ENCODE data around the gene STXBP2.

STXBP2 gene

GRCh38 chr19:7685546-7686445 is 48.9 kb downstream of the STXBP2 start:
- H3K4me2 ChIP-seq (ENCODE audit: low read length) = no peak overlapping the region
- H3K27ac ChIP-seq (ENCODE audit: low read length) = no peak overlapping the region
- H2AFZ ChIP-seq (ENCODE audit: low read depth, low read length) = no peak overlapping the region
- no peak overlapping the region for H3K4me3 ChIP-seq (ENCODE audit: low read length)
- no peaks in the 10 kb centered on the region for H3K27me3 ChIP-seq (ENCODE audit: low read depth, low read length)
- H3K9me3 ChIP-seq (ENCODE audit: insufficient read depth, low read length) = no peaks in the 10 kb centered on the region
- no peak overlapping the region for H3K9ac ChIP-seq (ENCODE audit: low read length)
- H4K20me1 ChIP-seq (ENCODE audit: insufficient read depth, low read length) = no peaks in the 10 kb centered on the region
- H3K36me3 ChIP-seq (replicated peaks; ENCODE audit: low read depth, low read length) = peaks cover 13% of the 10 kb centered on the region
- peaks cover 8% of the 10 kb centered on the region for H3K4me1 ChIP-seq (ENCODE audit: low read length)
- no peak for TF ChIP-seq EZH2phosphoT487 (IDR thresholded peaks at IDR 0.05; ENCODE audit: low read depth)
- no peak for TF ChIP-seq CTCF (IDR thresholded peaks at IDR 0.05; ENCODE audit: low read depth, low read length)
- H3K79me2 ChIP-seq (ENCODE audit: low read length) = peaks cover 14% of the 10 kb centered on the region

GRCh38 chr19:7687177-7687576 is 50.3 kb downstream of the STXBP2 start:
- Histone ChIP-seq H3K4me2 (ENCODE audit: low read length) (no peak overlapping the region), H3K27ac (ENCODE audit: low read length) (no peak overlapping the region), H3K4me1 (ENCODE audit: low read length) (no peaks in the 10 kb centered on the region), H3K79me2 (ENCODE audit: low read length) (peaks cover under 1% of the 10 kb centered on the region; the same call in 1 of the 2 replicates), H3K9me3 (ENCODE audit: insufficient read depth, low read length) (no peaks in the 10 kb centered on the region), H3K36me3 (replicated peaks; ENCODE audit: low read depth, low read length) (peaks cover 11% of the 10 kb centered on the region), H3K4me3 (ENCODE audit: low read length) (no peak overlapping the region), H3K27me3 (ENCODE audit: low read depth, low read length) (0 out of 2 replicates have a peak, but pooled peaks cover 6% of the 10 kb centered on the region), H3K9ac (ENCODE audit: low read length) (no peak overlapping the region), H4K20me1 (ENCODE audit: insufficient read depth, low read length) (no peaks in the 10 kb centered on the region), H2AFZ (ENCODE audit: low read depth, low read length) (no peak overlapping the region)
- TF ChIP-seq EZH2phosphoT487 (IDR thresholded peaks at IDR 0.05; ENCODE audit: low read depth) (no peak), CTCF (IDR thresholded peaks at IDR 0.05; ENCODE audit: low read depth, low read length) (no peak)

GRCh38 chr19:7689165-7689564 is 52.3 kb downstream of the STXBP2 start:
- TF ChIP-seq CTCF (IDR thresholded peaks at IDR 0.05; ENCODE audit: low read depth, low read length) = no peak
- no peak for TF ChIP-seq EZH2phosphoT487 (IDR thresholded peaks at IDR 0.05; ENCODE audit: low read depth)
- Histone ChIP-seq H3K4me1 (ENCODE audit: low read length) (peaks cover 2% of the 10 kb centered on the region), H2AFZ (ENCODE audit: low read depth, low read length) (no peak overlapping the region), H3K9me3 (ENCODE audit: insufficient read depth, low read length) (no peaks in the 10 kb centered on the region), H3K9ac (ENCODE audit: low read length) (no peak overlapping the region), H3K27me3 (ENCODE audit: low read depth, low read length) (peaks cover 15% of the 10 kb centered on the region; the same call in 1 of the 2 replicates), H3K4me3 (ENCODE audit: low read length) (no peak overlapping the region), H3K4me2 (ENCODE audit: low read length) (no peak overlapping the region), H4K20me1 (ENCODE audit: insufficient read depth, low read length) (no peaks in the 10 kb centered on the region), H3K27ac (ENCODE audit: low read length) (no peak overlapping the region), H3K79me2 (ENCODE audit: low read length) (no peaks in the 10 kb centered on the region), H3K36me3 (replicated peaks; ENCODE audit: low read depth, low read length) (no peaks in the 10 kb centered on the region)

- H3K36me3 ChIP-seq (replicated peaks; ENCODE audit: low read depth, low read length) = no peaks in the 10 kb centered on the region
- no peaks in the 10 kb centered on the region for H3K79me2 ChIP-seq (ENCODE audit: low read length)
- H3K27ac ChIP-seq (ENCODE audit: low read length) = no peak overlapping the region
- peaks cover 13% of the 10 kb centered on the region for H3K4me1 ChIP-seq (ENCODE audit: low read length)
- no peak overlapping the region for H2AFZ ChIP-seq (ENCODE audit: low read depth, low read length)
- H3K4me2 ChIP-seq (ENCODE audit: low read length) = no peak overlapping the region
- H4K20me1 ChIP-seq (ENCODE audit: insufficient read depth, low read length) = no peaks in the 10 kb centered on the region
- TF ChIP-seq CTCF (IDR thresholded peaks at IDR 0.05; ENCODE audit: low read depth, low read length) = no peak
- no peak for TF ChIP-seq EZH2phosphoT487 (IDR thresholded peaks at IDR 0.05; ENCODE audit: low read depth)
- no peaks in the 10 kb centered on the region for H3K9me3 ChIP-seq (ENCODE audit: insufficient read depth, low read length)
- no peak overlapping the region for H3K4me3 ChIP-seq (ENCODE audit: low read length)
- H3K9ac ChIP-seq (ENCODE audit: low read length) = no peak overlapping the region
- H3K27me3 ChIP-seq (ENCODE audit: low read depth, low read length) = peaks cover 15% of the 10 kb centered on the region; the same call in 1 of the 2 replicates
These were observed 53.9 kb downstream of the STXBP2 start for GRCh38 chr19:7690779-7691258.
